CD4-positive, alpha-beta T cell treated with Interleukin-4 for 4 hours (primary cell): ENCODE measurements around the gene MARVELD1.

Experiments
- DNase-seq: peaks from one replicate; pipeline ENCODE4 v3.0.0-alpha.2; 2020

Gene MARVELD1

DNA sequence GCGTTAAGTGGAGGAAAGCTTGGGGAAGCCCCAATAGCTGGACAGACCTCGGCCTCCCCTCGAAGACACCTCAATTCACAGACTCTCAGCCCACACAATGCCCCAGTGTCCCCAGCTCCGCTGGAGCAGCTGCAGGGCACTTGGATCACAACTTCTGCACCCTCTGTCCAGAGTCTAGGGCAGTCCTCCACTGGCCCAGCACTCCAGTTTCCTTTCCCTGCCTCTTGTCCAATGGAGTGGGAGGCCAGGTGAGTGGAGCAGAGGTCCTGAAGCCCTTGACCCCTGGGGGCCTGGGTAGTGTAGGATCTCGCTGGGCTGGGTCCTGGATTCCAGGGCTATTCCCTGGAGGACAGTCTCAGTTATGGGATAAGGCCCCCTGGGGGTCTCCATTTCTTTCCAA lies 46.4 kb downstream of the MARVELD1 start:
- no peak for DNase-seq

DNA sequence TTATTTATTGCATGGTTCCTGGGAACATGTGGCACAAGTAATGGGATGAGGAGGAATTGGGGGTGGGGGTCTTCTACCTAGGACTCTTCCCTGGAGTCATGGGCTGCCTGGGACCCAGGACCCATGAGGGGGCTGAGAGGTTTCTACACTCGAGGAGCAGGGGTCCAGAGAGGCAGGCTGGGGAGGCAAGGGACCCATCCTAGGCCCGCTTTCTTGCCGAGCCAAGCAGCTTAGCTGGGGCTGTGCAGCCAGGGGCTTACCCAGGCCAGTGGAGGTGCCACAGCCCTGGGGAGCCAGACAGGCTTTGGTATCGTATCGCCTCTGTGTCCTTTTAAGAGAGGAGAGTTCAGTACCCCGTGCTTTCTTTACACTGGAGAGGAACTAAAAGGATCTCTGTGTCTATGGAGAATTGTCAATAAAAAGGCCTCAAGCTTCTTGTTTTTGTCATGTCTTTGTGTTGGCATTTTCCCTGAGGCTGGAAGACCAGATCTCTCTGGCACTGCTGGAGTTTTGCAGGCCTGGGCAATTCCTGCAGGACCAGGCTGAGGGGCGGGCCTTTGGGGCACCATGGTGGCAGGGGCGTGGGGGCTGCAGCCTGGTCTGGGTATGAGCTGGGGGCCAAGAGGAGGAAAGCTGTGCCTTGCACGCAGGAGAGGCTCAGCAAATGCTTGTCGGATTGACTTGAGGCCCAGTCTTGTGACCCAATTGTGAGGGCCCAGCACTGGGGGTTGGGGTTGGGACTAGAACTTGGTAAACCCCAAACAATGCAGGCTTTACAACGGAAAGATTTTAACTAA lies 47.1 kb downstream of the MARVELD1 start:
- DNase-seq = no peak

DNA sequence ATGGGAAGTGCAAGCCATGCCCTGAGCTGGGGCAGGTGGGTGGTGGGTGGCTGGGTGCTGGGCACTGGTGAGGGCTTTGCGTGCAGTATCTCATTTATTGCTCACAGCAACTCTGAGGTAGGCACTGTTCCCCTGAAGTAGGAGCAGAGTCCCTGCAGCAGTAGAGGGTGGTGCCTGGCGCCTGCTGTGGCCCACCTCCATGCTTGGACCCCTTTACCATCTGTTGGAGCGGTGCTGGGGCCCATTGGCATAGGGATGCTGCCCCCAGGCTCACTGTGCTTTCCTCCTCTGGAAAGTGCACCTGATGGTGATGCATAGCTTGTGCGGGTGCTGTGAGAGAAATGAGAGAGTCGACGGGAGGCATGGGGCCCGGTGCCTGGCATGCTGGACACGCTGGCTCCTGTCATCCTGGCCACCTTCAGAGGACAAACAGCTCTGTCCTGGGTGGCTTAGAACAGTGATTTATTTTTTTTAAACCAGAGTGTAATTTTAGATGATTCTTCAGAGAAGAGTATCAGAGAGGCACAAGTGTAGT lies 47.9 kb downstream of the MARVELD1 start:
- DNase-seq = no peak

DNA sequence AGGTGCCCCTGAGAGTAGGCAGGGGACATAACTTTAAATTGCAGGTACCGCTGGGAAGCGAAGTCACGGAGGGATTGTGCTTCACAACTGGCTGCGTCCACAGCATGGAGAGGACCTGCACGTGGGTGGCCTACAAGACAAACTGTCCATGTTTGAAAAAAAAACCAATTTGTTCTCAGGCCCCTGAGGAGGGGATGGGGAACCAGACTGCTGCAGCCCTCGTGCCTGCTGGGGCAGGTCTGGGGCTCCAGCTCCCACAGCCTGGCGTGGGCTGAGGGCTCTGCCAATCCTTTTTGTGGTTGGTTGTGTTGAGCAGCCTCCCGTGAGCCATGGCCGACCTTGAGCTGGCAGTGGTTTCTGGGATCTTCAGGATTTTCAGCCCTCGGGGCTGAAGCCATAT lies 48.5 kb downstream of the MARVELD1 start:
- no peak for DNase-seq

DNA sequence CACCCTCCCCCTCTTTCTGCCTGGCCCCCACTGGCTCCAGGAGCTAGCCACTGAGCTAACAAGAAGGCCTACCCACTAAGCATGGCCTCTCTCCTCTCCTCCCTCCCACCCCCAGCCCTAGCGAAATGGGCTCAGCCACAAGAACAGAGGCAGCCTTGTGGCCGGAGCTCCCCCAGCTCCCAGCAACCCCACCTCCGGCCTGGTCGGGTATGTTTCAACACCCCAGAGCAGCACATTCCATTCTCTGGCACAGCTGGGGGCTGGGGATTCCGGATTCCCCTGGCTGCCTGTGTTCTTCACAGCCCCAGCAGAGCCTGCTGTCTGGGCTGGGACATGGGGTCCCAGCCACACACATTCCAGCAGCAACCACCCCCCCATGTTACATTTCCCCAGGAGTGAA lies 49.3 kb downstream of the MARVELD1 start:
- no peak for DNase-seq

DNA sequence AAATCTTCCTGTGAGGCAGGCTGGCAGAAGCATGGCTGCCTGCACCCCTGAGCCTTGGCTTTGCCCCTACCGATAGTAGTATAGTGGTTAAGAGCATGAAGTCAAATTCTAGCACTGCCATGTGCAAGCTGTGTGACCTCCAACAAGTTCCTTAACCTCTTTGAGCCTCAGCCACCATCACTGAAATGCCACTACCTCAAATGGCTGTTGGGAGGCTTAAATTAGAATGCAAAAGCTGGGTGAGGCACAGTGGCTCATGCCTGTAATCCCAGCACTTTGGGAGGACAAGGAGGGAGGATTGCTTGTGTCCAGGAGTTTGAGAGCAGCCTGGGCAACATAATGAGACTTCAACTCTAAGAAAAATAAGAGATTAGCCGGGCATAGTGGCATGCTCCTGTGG lies 49.9 kb downstream of the MARVELD1 start:
- DNase-seq = no peak

DNA sequence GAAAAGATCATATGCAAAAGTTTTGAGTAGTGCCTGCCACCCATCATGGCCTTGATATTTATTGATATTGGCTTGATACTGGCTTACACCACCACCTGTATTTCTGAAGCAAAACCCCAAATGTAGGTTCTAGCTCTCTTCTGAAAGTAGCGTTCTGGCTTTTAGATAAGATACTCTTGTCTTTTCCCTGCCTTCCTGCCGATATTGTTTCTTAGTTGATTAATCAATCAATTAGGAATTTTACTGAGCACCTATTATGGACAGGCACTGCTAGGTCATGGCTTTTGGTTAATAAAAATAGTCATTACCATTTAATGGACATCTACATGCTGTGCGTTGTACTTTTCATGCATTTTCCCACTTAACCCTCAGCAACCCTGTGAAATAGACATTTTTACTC lies 50.4 kb downstream of the MARVELD1 start:
- no peak for DNase-seq

DNA sequence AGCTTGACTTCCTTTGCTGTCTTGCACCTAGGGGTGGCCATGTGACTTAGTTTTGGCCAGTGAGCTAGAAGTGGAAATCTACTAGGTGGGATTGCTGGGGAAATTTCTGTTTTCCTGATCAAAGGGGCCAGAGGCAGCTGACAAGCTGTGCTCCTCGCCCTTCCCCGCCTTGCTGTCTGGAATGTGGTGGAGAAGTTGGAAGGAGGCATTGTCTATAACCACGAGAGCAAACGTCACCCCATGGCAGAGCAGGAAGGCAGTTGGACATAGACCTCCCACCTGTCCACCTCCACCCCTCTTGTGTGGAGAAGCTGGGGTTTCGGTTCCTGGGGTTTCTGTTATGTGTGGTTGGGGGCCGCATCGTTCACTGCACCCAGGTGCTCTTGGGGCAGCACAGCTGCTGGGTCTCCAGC lies 51.0 kb downstream of the MARVELD1 start:
- DNase-seq = no peak

DNA sequence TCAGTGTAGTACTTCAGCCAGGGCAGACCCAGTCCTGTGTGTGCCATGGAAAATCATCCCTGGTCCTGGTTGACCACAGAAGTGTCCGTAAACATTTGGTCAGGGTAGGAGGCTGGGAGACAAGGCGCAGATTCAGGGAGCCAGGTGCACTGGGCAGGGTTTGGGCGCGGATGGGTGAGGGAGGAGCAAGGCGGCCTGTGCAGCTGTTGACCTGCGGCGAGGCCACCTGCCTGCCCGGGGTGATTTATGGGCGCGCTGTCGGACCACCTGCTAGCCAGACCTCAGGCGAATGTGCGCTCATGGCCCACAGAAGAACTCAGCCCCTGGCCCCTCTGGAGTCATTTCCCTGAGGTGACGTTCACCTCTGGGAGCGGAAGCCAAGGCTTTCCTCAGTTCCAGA lies 51.7 kb downstream of the MARVELD1 start:
- no peak for DNase-seq

DNA sequence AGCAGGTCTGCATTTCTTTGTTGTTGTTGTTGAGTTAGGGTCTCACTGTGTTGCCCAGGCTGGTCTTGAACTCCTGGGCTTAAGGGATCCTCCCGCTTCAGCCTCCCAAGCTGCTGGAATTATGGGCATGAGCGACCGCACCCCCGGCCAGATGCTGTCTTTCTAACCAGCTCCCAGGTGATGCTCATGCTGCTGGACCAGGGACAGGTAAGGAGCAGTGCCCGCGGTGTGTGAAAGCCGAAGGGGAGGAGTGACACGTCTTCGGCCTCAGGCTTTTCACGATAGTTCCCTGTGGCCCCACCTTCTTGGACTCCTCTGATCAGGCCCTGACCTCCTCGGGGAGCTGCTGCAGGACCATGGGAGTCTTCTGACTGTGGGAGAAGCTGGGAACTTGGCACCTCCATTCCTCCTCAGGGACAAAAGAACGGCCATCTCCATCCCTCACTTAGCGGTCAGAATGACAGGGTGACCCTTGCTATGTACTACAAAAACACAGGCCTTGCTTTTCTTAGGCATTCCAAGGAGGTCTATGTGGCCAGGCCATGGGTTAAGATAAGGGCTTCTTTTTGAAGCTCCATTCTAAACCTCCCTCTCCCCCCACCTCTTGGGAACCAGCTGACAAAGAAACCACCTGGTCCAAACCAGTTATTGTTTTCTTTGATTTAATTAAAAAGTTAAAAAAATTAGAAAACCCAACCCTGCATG lies 52.7 kb downstream of the MARVELD1 start:
- no peak for DNase-seq

DNA sequence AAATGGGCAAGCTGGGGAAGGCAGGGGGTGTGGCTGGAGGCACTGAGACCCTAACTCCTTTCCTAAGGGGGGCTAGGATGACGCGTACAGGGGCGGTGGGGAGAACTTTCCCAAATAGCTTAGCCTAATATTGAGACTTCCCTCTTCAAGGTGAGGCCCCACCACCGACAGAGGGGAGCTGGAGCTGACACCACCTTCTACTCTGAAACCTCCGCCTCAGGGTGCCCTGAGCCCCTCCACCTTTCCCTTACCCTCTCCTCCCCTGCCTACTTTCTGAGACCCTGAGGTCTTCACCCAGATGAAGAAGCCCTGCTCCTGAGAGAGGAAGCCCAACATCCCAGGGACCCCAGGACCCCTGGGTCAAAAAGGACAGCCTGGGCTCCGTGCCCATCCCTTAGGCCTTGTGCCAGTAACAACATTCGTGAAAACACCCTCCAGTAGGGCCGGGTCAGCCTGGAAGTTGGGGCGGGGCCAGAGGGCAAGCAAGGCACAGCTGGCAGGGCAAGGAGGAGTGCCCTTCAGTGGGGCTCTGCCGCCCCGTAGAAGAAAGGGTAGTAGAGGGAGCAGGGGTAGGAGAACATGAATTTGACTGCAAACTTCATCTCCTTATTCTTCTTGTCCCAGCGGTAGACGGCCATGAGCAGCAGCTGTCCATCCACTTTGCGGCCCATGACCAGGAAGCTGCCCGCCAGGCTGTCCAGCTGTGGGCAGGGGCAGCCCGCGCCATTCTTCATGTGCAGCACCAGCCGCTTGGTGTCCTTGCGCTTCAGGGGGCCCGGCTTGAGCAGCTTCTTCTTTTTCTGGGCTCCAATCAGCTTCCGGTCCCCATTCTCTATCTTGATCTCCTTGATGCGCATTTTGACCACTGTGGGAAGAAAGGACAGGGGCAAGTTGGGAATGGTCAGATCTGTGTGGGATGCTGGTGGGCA lies 53.7 kb downstream of the MARVELD1 start:
- no peak for DNase-seq
